GM12892 (cell line): ENCODE measurements around the gene PTPRN2.

Experiments
- POLR2A ChIP-seq: IDR thresholded peaks from 2 replicates; pipeline ENCODE4 v1.6.1; 2011; ENCODE audit warnings: low read depth, low read length, control low read depth
- POLR2AphosphoS5 ChIP-seq: IDR thresholded peaks from 2 replicates; pipeline ENCODE4 v1.6.1; 2011; ENCODE audit warnings: low read depth, low read length, control low read depth

- TF ChIP-seq POLR2AphosphoS5 (no peak), POLR2A (no peak)
Observed at GRCh38 chr7:158266426-158266816, 321.2 kb downstream of the PTPRN2 start.
